AG09309 (cell line): ENCODE data around the gene RNF2.

Experiments
- DNase-seq: peaks from one replicate; pipeline ENCODE4 v3.0.0-alpha.2; 2010; ENCODE audit warnings: low read depth
- H3K4me3 ChIP-seq: 2 replicates; pipeline ENCODE4 v1.5.1; 2011; ENCODE audit warnings: mild to moderate bottlenecking, low read depth, low read length, moderate library complexity; ENCODE audit not compliant: control insufficient read depth
- CTCF ChIP-seq: IDR thresholded peaks from 2 replicates; pipeline ENCODE4 v1.5.1; 2011; ENCODE audit warnings: mild to moderate bottlenecking, low read depth, low read length, inconsistent platforms; ENCODE audit not compliant: insufficient read depth, control insufficient read depth; ENCODE audit errors: missing control alignments

RNF2 gene

GRCh38 chr1:185068341-185068740 is 23.0 kb downstream of the RNF2 start:
- H3K4me3 ChIP-seq, result no peak overlapping the region
- no peak for DNase-seq
- no peak for TF ChIP-seq CTCF

DNA sequence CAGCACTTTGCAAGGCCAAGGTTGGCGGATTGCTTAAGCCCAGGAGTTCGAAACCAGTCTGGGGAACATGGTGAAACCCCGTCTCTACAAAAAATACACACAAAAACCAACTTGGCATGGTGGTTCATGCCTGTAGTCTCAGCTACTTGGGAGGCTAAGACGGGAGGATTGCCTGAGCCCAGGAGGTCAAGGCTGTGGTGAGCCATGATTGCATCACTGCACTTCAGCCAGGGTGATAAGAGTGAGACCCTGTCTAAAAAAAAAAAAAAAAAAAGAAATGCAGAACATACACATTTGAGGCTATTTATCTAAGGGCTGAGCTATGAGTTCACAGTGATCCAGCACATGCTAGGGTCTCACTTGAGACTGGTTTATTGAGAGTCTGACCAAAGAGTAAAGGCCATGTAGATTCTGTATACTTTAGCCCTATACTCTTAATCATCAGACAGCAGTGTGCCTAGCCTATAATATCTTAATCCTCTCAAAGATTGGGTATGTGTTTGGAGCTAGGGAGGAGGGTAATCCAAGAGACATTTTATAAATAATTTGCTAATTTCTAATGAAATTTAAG is 23.9 kb downstream of the RNF2 start:
- H3K4me3 ChIP-seq, result no peak overlapping the region
- TF ChIP-seq CTCF, result no peak
- no peak for DNase-seq

DNA sequence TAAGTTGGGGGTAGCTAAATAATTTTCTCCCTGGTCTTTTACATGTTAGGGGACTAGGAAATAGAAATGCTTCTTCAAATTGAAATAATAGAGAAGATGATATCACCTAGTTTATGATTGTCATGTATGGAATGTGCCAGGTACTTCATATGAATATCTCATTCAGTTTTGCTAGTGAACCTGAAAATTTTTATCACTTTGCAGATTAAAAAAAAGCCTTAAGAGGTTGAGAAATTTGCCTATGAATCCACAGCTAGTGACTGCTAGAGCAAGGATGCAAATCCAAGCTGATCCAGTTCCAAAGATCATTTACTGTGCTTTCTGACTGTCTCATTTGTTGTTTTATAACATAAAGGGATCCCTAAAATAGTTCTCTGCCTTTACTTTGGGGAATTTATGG is 24.7 kb downstream of the RNF2 start:
- no peak for TF ChIP-seq CTCF
- no peak for DNase-seq
- no peak overlapping the region for H3K4me3 ChIP-seq

GRCh38 chr1:185073725-185074124 is 28.4 kb downstream of the RNF2 start:
- H3K4me3 ChIP-seq, result no peak overlapping the region
- DNase-seq, result no peak
- no peak for TF ChIP-seq CTCF

- no peak for TF ChIP-seq CTCF
- H3K4me3 ChIP-seq, result no peak overlapping the region
- no peak for DNase-seq
Observed at GRCh38 chr1:185074307-185074706, 28.9 kb downstream of the RNF2 start.

- no peak overlapping the region for H3K4me3 ChIP-seq
- no peak for TF ChIP-seq CTCF
- no peak for DNase-seq
Observed at GRCh38 chr1:185075476-185075875, 30.1 kb downstream of the RNF2 start.

GRCh38 chr1:185077374-185077773 is 32.0 kb downstream of the RNF2 start:
- no peak overlapping the region for H3K4me3 ChIP-seq
- no peak for DNase-seq
- TF ChIP-seq CTCF, result no peak
